GM21360 (cell line): ENCODE measurements around the gene DOCK2.
"Not testable (repeated sequence)": the region's sequence is repeated elsewhere in the genome, so short reads cannot be mapped to it uniquely, and the experiment has no call there.

ENCODE experiments used
- ATAC-seq: cut with Tn5 transposase; IDR thresholded peaks from one replicate; pipeline ENCODE4 v1.9.1; 2021; ENCODE audit warnings: mild to moderate bottlenecking, moderate library complexity; ENCODE audit not compliant: unreplicated experiment

DOCK2 gene

DNA sequence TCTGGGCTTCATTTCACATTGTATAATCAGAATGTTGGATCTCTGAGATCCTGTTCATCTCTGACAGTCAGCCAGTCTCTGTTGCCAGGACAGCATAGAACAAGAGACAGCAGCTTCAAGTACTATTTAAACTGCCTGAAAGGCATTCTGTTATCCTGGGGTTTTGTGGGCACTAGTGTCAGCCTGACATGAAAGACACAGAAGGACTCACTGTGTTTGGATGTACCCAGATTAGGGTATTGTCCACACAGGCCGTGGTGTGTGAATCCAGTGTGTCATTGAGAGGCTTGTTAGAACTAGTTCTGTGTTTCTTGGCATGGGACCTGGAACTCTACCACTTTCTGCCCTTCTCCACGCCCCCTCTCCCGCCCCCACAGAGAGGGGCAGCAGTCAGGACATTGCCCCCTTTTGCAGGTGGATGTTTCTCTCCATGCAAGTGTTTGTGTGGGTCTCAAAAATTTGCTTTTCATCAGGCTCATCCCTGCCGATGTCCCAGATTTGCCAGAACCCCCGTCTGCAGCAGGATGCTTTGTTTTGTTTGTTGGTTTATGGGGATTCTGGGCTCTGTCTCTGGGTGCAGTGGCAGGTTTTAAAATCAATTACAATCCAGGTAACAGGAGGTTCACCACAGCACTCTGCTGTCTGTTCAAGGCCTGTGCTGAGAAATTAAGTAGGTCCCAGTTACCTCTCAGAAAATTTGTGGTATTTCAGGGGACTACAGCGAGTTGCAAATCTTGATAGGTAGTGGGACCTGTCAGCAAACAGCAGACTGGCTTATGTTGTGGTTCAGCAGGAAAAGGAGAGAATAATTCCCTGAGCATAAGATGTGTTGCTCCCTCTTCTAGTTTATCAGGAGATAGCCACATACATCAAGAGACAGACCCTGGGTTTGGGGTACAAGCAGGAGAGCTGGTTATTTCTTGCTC is 144.6 kb downstream of the DOCK2 start:
- no peak for ATAC-seq

DNA sequence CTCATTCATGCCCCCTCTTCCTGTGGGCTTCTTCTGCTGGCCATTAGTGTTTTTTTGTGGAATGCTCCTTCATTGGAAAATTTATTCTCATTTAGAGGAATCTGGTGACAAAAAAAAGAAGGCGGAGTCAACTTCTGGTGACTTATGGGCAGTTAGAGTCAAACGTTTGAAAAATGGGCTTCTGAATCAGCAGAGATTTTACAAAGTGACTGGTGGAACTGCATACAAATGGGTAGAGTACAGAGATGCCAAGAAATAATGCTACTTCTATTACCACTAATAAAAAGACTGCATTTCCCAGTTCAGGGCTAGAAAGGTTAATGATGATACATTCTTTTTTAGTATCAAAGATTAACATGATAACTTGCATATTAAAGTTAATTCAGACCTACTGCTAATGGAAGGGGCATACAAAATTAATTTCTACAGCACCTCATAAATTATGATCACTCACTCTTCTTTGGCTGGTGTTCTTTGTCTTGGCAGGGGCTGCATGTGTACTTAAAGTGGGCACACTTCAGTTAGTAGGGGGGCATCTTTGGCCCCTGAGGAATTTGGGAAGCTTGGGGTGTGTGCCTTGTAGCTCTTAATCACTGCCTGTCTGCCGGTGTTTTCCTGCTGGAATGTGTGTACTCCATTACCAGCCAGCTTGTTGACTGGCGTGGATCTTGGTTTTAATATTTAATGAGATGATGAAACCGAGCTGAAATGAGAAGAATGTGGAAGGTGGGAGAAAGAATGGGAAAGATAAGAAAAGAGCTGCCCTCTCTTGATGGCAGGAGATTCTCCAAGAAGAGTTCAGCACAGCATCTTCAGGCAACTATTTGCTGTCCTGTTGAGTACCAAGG is 148.9 kb downstream of the DOCK2 start:
- ATAC-seq, result no peak

DNA sequence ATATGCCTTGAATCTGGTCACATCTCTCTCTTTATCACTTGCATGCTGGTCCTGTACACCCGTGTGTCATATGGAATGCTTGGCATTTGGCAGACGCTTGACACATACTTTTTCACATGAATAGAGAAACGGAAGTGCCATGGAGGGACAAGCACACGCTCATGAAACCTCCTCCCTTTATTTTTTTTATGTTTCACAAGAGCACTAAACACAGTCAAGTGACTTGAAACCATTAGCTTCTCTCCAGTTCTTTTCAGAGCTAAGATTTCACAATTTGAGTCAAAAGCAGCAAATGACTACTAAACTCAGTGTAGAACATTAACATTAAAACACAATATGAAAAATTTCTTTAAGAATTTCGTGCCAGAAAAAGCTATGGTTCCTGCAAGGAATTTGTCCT is 151.1 kb downstream of the DOCK2 start:
- no peak for ATAC-seq

DNA sequence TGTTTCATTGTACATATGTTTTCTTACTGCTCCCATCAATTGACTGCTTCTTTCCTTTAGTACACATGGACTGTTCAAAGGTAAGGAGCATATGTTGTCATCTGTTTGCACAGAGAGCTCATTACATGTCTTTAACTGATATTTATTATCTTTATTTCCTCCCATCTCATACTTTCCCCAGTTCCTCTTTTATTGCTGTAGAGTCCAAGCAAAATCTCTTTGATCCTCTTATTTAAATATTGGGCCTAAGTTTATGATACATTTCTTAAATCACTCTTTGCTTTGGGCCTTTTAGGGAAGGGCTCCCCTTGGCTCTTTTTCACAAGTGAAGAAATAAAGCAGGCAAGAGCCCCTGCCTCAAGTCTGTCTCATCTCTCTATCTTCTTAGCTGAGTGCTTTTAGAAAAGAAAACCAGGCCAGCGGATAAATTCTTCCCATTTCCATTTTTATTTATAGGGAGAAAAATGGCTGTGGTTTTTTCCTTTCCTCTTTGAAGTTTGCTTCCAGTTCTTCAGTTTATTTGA is 152.4 kb downstream of the DOCK2 start:
- no peak for ATAC-seq

DNA sequence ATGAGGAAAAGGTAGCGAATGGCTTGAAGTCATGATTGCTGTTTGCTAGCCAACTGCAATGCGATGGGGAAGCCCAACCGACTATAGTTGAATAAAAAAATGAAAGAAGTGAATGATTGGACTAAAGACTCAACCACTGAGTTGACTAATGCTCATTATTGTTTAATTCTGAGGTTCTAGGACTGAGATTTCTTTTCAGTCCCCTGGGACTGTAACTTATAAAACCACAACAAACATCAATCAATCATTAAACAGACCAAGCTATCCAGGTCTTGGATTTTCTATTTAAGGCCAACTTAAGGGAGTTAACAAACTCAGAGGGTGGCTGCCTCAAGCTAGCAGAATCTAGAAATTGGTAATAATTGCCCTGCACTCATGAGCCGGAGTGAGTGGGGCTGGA is 154.2 kb downstream of the DOCK2 start:
- ATAC-seq, result no peak

DNA sequence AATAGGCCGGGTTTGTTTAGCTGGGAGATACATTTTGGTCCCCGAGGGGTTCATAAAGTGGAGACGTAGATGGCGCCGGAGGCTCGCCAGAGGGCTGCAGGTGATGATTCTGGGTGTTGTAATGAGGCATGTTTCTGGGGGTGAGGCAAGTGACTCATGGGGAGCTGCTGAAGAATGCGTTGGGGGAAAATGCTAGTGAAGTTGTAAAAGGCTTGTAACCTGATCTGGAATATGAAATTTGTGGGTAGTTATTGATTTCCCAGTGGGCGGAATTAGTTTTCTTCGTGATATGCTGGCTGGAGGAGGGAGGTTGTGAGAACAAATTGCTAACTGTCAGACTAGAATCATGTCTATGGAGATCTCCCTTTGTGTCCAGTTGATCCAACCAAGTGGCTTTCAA is 158.3 kb downstream of the DOCK2 start:
- ATAC-seq, result no peak

DNA sequence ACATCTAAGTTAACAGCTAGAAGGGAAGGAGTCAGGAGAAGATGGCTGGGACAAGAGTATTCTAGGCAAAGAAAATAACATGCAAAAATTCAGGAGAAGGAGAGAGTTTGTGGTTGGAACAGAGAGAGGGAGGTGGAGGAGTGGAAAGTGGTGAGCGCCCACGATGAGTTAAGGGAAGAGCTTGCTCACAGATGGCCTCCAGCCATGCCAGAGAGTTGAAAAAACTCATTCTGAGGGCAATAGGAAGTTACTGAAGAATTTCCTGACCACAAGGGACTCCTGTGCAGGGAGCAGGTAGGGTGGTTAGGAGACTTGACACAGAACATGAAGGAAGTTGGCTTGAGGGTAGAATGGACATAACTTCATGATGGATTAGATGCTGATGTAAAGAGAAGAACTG is 159.7 kb downstream of the DOCK2 start:
- no peak for ATAC-seq

DNA sequence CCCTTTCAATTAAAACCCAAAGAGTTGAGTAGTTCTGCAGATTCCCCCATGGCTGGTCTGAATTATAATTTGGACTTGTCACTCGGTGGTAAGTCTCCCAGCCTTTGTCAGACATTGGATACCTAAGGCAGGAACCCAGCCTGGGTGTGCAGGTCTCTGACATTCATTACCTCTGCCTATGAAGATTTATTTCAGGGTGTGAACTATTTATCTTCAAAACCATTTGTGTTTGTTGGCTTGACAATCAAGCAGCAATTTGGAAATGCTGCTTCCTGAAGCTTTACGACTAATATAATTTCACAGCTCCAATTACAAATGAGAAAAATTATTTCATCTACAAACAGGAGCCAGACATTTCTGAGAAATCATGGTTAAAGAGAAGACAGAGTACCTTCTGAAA is 160.5 kb downstream of the DOCK2 start:
- no peak for ATAC-seq

DNA sequence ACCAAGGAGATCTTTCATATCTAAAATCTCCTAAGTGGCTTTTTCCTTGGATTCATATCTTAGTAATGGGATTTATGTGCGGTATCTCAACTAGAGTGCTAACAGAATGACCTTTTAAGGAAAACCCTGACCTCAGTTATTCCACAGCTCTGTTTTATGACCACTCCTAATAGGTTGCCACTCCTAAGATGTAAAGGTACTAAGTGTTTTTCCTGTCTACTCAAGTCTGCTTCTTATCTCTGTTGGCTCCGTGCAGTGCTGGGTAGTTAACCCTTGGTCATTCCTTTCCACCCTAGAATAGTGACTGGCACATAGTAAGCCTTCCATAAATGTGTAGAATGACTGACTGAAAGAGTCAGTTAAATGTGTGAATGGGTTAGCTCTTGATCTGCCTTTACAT is 161.4 kb downstream of the DOCK2 start:
- no peak for ATAC-seq

DNA sequence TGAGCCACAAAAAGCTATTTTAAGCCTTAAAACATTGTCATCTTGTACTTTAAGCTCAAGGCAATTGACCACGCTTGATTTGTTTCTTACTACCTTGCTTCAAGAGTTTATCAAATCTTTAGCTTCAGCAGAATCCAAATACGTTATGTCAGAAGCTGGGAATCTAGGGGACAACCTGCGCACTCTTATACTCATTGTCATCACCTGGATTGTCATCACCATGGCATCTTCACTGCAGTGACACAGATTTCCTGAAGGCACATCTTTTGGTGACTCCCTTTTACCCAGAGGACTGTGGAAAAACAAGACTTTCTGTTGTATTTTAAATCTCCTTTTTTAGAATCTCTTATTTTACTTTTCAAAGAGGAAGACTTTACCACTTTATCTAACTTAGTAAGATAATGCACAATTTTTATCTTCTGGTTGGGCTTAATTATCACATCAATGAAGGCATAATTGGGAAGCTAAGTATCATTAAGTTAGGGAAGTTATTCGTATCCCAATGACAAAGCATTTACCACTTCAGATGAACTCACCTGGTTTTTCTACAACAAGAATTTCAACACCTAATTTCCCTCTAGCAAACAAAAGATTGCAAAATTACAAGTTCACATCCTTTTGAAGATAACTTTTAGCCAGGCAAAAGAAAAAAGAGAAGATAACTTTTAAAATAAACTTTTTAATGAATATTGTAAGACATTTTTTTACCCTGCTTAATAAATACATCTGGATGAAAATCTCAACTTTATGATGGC is 162.0 kb downstream of the DOCK2 start:
- ATAC-seq, result no peak

DNA sequence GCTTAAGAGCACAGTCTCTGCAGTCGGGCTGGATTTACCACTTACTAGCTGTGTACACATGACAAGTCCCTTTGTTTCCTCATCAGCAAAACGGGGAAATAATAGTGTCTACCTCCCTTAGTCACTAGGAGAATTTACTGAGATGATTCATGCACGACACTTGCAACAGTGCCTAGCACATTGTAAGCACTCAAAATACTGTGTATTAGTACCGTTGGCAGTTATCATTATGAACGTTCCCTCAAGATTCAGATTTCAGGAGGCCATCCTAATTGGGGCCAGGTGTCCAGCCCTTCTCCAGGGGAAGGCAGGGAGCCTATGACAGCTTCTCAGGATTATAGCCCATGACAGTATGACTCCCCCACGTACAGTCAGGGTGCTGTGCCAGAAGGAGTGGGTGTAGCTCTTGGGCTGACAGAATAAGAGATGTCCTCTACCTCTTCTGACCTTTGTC is 164.3 kb downstream of the DOCK2 start:
- no peak for ATAC-seq

DNA sequence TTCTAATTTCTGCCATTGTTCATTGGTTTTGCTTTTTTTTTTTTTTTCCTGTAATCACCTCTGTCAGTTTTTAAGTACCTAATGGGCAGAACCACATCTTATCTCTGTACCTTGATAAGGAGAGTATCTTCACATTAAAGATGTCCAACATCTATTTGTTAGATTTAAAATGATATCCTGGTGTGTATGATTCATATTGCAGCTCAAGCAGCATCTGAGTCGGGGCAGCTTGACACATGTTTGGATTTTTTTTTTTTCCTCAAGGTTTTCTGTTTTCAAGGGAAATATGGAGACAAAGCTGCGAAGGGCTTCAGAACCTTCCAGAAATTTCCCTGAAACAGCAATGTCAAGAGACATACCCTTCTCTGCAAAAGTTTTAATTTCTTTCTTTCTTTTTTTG is 164.7 kb downstream of the DOCK2 start:
- no peak for ATAC-seq

DNA sequence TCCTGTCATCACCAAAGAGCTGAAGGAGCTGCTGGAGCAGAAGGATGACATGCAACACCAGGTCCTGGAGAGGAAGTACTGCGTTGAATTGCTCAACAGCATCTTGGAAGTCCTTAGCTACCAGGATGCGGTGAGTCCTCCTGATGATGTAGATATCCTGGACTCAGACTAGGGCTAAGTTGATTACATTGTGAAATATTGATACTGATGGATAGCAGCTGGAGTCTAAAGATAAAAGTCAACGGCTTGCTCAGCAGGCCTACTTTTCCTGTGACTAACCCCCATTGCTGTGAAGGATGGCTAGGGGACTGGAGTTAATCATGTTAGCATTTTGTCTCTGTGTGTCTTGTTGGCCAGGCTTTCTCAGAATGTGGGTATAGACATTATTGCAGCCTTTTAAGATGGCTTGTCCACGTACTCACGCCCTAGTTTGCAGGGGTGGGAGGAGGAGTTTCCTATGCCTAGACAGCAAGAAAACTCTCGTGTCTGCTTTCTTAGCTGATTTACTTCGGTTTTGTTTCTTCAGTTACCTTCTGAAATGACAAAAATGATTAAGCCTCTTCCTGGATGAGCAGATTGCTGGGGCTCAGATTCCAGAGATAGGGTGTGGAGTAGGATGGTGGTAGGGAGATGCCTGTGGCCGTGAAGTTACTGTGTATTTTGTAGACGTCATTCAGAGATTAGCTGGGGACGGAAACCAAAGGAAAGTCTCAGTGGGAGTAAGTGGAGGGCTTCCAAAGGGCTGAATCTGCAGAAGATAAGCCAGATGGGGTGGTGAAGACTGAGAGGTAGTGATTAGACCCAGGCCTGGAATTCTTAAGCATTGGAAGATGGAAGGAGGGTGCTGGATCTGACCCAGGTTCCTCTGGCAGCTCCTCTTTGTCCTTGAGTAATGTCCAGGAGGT is 166.3 kb downstream of the DOCK2 start:
- ATAC-seq, result no peak

DNA sequence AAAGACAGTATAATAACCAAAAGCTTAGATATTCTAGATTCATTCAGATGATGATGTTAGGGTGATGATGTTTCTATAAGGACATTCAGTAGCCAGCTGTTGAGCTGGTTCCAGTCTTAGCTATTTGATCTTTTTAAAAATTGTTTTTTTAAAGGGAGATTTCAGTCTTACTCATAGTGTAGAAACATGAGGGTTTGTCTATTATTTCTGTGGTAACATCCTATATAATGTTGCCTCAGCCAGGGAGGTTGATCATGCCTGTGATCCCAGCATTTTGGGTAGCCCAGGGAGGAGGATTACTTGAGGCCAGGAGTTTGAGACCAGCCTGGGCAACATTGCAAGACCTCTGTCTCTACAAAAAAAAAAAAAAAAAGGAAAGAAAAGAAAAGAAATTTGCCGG is 167.8 kb downstream of the DOCK2 start:
- ATAC-seq, result no peak

DNA sequence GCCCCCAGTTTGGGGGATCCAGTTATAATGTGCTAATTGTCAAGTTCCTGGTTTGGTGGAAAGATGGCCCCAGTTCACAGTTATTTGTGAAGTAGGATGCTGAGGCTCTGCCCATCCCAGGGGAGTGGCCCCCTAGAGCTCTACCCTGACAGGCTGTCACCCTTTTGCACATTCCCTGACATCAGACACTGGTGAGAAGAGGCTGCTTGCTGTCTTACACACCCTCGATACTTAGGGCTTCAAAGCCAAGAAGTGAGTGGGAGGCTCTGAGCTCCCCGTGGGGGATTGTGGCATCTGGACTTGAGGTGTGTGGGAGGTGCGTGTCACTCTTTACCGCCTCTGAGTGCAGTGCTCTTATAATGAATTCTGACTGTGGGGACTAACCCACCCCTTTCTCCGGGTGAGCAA is 168.5 kb downstream of the DOCK2 start:
- ATAC-seq, result peak; percentile 87

DNA sequence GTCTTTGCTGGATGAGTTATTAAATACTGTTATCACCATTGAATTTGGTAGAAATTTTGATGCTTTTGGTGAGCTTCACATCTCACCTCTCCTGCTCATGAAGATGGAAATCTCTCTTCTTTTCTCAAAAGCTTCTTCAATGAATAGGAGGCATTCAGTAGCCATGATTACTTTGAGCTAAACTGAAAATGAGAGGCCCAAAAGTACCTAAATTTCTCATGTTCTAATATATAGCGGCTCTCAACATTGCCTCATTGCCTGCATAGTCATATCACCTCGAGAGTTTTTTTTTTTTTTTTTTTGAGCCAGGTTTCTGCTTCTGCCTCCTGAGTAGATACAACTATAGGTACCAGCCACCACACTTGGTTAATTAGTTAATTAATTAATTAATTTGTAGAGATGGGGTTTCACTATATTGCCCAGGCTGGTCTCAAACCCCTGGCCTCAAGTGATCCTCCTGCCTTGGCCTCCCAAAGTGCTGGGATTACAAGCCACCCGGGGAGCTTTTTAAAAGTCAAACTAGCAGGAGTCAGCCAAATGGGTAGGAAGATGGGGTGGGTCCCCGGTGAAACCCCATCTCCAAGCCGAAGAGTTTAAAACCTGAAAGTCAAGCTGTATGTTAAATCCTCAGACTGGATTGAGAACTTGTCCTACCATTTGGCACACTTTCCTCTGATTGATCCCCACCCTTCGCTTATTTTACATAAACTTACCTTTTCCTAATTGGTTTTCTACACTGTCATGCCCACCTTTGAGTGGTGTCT is 169.0 kb downstream of the DOCK2 start:
- ATAC-seq, result peak; percentile 51

DNA sequence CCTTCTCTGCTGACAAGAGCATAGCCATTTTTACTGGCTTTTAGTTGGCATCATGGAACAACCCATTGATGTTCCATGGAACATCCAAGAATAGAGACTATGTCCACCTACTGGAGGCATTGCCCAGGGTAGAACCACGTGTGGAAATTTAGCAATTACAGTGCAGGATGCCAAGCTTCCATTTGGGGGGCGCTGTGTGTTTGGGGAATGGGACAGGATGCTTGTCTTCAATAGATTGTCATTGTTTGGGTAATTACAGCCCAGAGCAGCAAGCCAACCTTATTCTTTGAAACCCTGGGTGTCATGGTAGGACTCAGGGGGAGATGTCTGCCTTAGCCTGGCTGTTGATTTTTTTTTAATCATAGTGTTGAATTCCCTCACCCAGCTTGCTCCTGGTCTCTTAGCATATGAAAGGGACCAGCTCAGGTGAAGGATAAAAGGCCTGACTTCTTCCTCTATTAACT is 171.1 kb downstream of the DOCK2 start:
- no peak for ATAC-seq

DNA sequence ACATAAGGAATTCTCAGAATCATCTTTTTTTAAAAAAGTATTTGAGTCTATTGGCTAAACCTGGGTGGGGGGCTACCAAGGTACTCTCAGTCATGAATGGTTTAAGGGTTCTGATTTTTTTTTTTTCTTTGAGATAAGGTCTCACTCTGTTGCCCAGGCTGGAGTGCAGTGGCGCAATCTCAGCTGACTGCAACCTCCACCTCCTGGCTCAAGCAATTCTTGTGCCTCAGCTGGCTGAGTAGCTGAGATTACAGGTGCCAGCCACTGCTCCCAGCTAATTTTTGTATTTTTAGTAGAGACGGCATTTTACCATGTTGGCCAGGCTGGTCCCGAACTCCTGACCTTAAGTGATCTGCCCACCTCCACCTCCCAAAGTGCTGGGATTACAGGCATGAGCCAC is 171.8 kb downstream of the DOCK2 start:
- ATAC-seq, result not testable (repeated sequence)

DNA sequence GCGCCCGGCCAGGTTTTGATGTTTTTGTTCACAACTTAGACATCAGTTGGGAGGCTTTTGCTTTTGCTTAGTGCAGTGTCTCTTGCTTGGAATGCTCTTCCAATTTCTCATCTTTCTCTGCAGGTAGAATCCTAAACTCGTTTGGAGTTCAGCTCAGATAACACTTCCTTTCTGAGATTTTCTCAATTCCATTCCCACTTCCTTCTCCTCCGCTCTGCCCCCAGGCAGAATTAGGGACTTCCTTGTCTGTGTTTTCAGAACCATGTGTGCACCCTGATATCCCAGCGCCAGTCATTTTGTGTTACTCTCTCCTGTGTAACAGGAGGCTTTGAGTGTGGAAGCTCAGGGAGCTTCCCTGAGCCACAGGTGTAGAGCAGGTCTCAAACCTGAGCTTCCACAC is 172.2 kb downstream of the DOCK2 start:
- no peak for ATAC-seq
